Measurements from ENCODE around the gene LRFN2.

DNA sequence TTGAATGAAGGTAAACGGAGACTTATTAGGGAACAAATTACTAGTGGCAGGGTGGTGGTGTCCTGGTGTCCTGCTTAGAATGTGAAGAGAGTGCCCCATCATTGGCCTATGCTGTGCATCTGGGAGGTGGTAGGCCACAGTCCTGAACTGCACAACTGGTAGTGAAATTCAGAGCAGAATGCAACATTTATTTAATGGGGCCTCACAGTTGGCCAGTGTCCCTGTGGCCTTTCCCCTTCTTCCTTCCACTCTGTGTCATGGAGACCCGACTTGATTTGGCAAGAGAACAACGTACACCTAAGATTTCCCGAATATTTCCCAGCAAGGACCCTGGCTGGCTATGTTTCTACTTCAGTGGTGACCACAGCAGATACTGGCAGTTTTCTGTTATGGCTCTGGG is 206.9 kb downstream of the LRFN2 start:
- TF ChIP-seq, protein P1, sequence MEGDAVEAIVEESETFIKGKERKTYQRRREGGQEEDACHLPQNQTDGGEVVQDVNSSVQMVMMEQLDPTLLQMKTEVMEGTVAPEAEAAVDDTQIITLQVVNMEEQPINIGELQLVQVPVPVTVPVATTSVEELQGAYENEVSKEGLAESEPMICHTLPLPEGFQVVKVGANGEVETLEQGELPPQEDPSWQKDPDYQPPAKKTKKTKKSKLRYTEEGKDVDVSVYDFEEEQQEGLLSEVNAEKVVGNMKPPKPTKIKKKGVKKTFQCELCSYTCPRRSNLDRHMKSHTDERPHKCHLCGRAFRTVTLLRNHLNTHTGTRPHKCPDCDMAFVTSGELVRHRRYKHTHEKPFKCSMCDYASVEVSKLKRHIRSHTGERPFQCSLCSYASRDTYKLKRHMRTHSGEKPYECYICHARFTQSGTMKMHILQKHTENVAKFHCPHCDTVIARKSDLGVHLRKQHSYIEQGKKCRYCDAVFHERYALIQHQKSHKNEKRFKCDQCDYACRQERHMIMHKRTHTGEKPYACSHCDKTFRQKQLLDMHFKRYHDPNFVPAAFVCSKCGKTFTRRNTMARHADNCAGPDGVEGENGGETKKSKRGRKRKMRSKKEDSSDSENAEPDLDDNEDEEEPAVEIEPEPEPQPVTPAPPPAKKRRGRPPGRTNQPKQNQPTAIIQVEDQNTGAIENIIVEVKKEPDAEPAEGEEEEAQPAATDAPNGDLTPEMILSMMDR (conservative IDR thresholded peaks at IDR 0.05; ENCODE audit: low read length): no peak
- no peak for TF ChIP-seq EZH2phosphoT487 (IDR thresholded peaks at IDR 0.05; ENCODE audit: borderline replicate concordance)

Data from Loucy (cell line).